ENCODE data around the gene KLF16. TPM values are rescaled to one million over a fixed set of nuclear protein-coding genes. Genes with fewer than 3 reads are reported as not detected.
A peak's percentile ranks its signal among the peaks of the same experiment; 100 is the strongest.

The KLF16 gene
- total and polyA plus RNA-seq, 10 of the 15 experiments (the other 5 are each of a cell fraction or from before 2014, with no cell fraction given), result 0.03 to 41.2 (median 2.6) TPM

DNA sequence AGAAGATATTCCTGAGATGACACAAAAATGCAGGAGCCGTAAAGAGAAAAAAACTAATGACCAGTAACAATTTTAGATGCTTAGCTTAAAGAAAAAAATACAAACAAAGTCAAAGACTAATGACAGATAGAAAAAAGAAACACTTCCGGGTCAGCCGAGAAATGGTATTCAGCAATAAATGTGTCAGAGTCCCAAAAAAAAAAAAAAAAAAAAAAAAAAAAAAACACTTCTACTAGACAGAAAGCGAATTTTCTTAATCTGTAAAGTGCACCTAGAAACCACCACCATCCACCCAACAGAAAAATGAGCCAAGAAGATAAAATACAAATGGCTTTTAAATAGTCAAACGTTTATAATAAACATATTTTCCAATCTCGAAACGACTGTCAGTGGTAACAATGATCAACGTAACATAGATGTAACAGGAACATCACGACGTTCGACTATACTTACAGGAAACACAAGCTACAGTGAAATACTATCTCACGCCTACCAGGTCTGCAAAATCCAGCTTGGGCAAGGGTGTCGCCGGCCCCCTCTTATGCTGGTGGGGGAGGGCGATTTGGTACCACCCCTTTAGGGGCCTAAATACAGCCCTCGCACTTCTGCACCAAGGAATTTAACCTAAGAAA is 11.3 kb upstream of the KLF16 start (continued):
- TF ChIP-seq PAX5 (IDR thresholded peaks at IDR 0.05; ENCODE audit: borderline replicate concordance, low read depth, low read length) (no peak), MEF2B (IDR thresholded peaks at IDR 0.05; ENCODE audit: partially characterized antibody, poor library complexity, severe bottlenecking) (no peak), IKZF1 (conservative IDR thresholded peaks at IDR 0.05) (no peak), RAD51 (IDR thresholded peaks at IDR 0.05) (no peak), BACH1 (IDR thresholded peaks at IDR 0.05; ENCODE audit: borderline replicate concordance) (no peak), SUZ12 (IDR thresholded peaks at IDR 0.05; ENCODE audit: unreplicated experiment) (no peak), TCF7 (IDR thresholded peaks at IDR 0.05; ENCODE audit: borderline replicate concordance) (no peak), TCF3 (IDR thresholded peaks at IDR 0.05; ENCODE audit: borderline replicate concordance, insufficient read depth, low read depth, low read length) (no peak), RUNX3 (IDR thresholded peaks at IDR 0.05; ENCODE audit: low read length) (no peak), CEBPB (IDR thresholded peaks at IDR 0.05; ENCODE audit: borderline replicate concordance in 1 of 2, low read depth in 2 of 2, low read length in 2 of 2) (no peak), BMI1 (IDR thresholded peaks at IDR 0.05; ENCODE audit: borderline replicate concordance) (no peak), GABPA (IDR thresholded peaks at IDR 0.05; ENCODE audit: low read depth) (peak; percentile 66), STAT1 (conservative IDR thresholded peaks at IDR 0.05) (no peak), PAX8 (IDR thresholded peaks at IDR 0.05) (no peak)
- TF ChIP-seq, protein P1, sequence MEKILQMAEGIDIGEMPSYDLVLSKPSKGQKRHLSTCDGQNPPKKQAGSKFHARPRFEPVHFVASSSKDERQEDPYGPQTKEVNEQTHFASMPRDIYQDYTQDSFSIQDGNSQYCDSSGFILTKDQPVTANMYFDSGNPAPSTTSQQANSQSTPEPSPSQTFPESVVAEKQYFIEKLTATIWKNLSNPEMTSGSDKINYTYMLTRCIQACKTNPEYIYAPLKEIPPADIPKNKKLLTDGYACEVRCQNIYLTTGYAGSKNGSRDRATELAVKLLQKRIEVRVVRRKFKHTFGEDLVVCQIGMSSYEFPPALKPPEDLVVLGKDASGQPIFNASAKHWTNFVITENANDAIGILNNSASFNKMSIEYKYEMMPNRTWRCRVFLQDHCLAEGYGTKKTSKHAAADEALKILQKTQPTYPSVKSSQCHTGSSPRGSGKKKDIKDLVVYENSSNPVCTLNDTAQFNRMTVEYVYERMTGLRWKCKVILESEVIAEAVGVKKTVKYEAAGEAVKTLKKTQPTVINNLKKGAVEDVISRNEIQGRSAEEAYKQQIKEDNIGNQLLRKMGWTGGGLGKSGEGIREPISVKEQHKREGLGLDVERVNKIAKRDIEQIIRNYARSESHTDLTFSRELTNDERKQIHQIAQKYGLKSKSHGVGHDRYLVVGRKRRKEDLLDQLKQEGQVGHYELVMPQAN (conservative IDR thresholded peaks at IDR 0.05), result no peak
- TF ChIP-seq, protein P2, sequence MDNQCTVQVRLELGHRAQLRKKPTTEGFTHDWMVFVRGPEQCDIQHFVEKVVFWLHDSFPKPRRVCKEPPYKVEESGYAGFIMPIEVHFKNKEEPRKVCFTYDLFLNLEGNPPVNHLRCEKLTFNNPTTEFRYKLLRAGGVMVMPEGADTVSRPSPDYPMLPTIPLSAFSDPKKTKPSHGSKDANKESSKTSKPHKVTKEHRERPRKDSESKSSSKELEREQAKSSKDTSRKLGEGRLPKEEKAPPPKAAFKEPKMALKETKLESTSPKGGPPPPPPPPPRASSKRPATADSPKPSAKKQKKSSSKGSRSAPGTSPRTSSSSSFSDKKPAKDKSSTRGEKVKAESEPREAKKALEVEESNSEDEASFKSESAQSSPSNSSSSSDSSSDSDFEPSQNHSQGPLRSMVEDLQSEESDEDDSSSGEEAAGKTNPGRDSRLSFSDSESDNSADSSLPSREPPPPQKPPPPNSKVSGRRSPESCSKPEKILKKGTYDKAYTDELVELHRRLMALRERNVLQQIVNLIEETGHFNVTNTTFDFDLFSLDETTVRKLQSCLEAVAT (IDR thresholded peaks at IDR 0.05), result 0 out of 2 replicates have a peak, but pooled peaks have one; percentile 32
- TF ChIP-seq, protein P3, sequence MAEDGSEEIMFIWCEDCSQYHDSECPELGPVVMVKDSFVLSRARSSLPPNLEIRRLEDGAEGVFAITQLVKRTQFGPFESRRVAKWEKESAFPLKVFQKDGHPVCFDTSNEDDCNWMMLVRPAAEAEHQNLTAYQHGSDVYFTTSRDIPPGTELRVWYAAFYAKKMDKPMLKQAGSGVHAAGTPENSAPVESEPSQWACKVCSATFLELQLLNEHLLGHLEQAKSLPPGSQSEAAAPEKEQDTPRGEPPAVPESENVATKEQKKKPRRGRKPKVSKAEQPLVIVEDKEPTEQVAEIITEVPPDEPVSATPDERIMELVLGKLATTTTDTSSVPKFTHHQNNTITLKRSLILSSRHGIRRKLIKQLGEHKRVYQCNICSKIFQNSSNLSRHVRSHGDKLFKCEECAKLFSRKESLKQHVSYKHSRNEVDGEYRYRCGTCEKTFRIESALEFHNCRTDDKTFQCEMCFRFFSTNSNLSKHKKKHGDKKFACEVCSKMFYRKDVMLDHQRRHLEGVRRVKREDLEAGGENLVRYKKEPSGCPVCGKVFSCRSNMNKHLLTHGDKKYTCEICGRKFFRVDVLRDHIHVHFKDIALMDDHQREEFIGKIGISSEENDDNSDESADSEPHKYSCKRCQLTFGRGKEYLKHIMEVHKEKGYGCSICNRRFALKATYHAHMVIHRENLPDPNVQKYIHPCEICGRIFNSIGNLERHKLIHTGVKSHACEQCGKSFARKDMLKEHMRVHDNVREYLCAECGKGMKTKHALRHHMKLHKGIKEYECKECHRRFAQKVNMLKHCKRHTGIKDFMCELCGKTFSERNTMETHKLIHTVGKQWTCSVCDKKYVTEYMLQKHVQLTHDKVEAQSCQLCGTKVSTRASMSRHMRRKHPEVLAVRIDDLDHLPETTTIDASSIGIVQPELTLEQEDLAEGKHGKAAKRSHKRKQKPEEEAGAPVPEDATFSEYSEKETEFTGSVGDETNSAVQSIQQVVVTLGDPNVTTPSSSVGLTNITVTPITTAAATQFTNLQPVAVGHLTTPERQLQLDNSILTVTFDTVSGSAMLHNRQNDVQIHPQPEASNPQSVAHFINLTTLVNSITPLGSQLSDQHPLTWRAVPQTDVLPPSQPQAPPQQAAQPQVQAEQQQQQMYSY (CRISPR knock-in tag; IDR thresholded peaks at IDR 0.05), result no peak
- TF ChIP-seq, protein P4, sequence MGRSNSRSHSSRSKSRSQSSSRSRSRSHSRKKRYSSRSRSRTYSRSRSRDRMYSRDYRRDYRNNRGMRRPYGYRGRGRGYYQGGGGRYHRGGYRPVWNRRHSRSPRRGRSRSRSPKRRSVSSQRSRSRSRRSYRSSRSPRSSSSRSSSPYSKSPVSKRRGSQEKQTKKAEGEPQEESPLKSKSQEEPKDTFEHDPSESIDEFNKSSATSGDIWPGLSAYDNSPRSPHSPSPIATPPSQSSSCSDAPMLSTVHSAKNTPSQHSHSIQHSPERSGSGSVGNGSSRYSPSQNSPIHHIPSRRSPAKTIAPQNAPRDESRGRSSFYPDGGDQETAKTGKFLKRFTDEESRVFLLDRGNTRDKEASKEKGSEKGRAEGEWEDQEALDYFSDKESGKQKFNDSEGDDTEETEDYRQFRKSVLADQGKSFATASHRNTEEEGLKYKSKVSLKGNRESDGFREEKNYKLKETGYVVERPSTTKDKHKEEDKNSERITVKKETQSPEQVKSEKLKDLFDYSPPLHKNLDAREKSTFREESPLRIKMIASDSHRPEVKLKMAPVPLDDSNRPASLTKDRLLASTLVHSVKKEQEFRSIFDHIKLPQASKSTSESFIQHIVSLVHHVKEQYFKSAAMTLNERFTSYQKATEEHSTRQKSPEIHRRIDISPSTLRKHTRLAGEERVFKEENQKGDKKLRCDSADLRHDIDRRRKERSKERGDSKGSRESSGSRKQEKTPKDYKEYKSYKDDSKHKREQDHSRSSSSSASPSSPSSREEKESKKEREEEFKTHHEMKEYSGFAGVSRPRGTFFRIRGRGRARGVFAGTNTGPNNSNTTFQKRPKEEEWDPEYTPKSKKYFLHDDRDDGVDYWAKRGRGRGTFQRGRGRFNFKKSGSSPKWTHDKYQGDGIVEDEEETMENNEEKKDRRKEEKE (IDR thresholded peaks at IDR 0.05), result no peak
- TF ChIP-seq, protein P5, sequence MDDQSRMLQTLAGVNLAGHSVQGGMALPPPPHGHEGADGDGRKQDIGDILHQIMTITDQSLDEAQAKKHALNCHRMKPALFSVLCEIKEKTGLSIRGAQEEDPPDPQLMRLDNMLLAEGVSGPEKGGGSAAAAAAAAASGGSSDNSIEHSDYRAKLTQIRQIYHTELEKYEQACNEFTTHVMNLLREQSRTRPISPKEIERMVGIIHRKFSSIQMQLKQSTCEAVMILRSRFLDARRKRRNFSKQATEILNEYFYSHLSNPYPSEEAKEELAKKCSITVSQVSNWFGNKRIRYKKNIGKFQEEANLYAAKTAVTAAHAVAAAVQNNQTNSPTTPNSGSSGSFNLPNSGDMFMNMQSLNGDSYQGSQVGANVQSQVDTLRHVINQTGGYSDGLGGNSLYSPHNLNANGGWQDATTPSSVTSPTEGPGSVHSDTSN (IDR thresholded peaks at IDR 0.05; ENCODE audit: insufficient replicate concordance, low read depth, low read length), result no peak
